Osteoblast (primary cell): Measurements from ENCODE around the gene TTYH3. TPM values are rescaled to one million over a fixed set of nuclear protein-coding genes. Genes with fewer than 3 reads are reported as not detected.

ENCODE experiments used
- DNase-seq: peaks from one replicate; pipeline ENCODE4 v3.0.0; 2011; ENCODE audit warnings: low spot score, mixed read lengths; ENCODE audit not compliant: insufficient read length; ENCODE audit errors: missing footprints
- H2AFZ ChIP-seq: 2 replicates; pipeline ENCODE4 v1.6.0; 2011; ENCODE audit warnings: mild to moderate bottlenecking, low read length
- H3K27ac ChIP-seq: 2 replicates; pipeline ENCODE4 v1.5.1; 2011; ENCODE audit warnings: mild to moderate bottlenecking, low read depth, low read length, moderate library complexity
- H3K27me3 ChIP-seq: 2 replicates; pipeline ENCODE4 v1.6.0; 2012; ENCODE audit warnings: mild to moderate bottlenecking, control low read depth, inconsistent platforms, low read length, moderate library complexity; ENCODE audit not compliant: insufficient read depth
- H3K36me3 ChIP-seq: 2 replicates; pipeline ENCODE4 v1.5.1; 2011; ENCODE audit warnings: mild to moderate bottlenecking, low read length, control low read depth, moderate library complexity; ENCODE audit not compliant: insufficient read depth
- H3K4me1 ChIP-seq: 2 replicates; pipeline ENCODE4 v1.5.1; 2011; ENCODE audit warnings: mild to moderate bottlenecking, low read length, control low read depth, moderate library complexity; ENCODE audit not compliant: insufficient read depth
- H3K4me2 ChIP-seq: 2 replicates; pipeline ENCODE4 v1.6.0; 2011; ENCODE audit warnings: mild to moderate bottlenecking, low read length; ENCODE audit not compliant: insufficient read depth
- H3K4me3 ChIP-seq: fragments of 200-600 bp; sonication (generic); 3 replicates; pipeline ENCODE4 v1.5.1; 2012; ENCODE audit warnings: mild to moderate bottlenecking, low read length, inconsistent platforms; ENCODE audit not compliant: insufficient read depth
- H3K79me2 ChIP-seq: 2 replicates; pipeline ENCODE4 v1.6.0; 2012; ENCODE audit warnings: mild to moderate bottlenecking, low read length, control low read depth, inconsistent platforms; ENCODE audit not compliant: insufficient read depth
- H3K9me3 ChIP-seq: 2 replicates; pipeline ENCODE4 v1.5.1; 2011; ENCODE audit warnings: low read depth, low read length, control low read depth
- H4K20me1 ChIP-seq: 2 replicates; pipeline ENCODE4 v1.6.0; 2012; ENCODE audit warnings: mild to moderate bottlenecking, low read length, control low read depth; ENCODE audit not compliant: insufficient read depth
- CTCF ChIP-seq: IDR thresholded peaks from 2 replicates; pipeline ENCODE4 v1.5.1; 2011; ENCODE audit warnings: mild to moderate bottlenecking, low read depth, low read length, moderate library complexity; ENCODE audit errors: extremely low read depth
- total RNA-seq: library from RNA; depleted of rRNA; stranded (reverse); fragments of >200 nt; gene quantifications from 2 replicates; pipeline ENCODE4 v1.2.3, GENCODE V29; 2012

Gene TTYH3
- total RNA-seq, 1 donor: 29.0 TPM

DNA sequence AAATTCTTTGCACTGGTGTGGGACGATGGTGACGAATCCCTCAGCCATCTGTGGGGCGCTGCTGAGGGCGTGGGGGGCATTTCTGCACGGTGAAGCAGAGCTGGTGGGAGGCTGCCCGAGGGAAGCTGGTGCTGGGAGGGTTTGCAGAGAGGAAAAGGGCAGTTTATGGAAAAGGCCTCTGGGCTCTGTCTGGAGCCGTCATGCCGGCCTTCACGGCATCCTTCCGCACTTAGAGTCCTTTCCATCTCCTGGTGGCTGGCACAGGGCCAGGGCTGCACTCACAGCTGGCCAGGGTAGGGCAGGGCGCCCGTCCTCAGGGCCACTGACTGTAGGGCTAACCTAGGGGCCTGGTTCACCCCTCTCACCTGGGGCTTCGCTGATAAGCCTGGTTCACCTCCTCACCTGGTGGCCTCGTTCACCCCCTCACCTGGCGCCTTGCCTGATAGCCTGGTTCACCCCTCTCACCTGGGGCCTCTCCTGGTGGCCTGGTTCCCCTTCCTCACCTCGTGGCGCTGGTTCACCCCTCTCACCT lies 55.6 kb downstream of the TTYH3 start:
- H2AFZ ChIP-seq: no peak overlapping the region
- no peaks in the 10 kb centered on the region for H3K36me3 ChIP-seq
- peak; percentile 95 for DNase-seq
- H3K79me2 ChIP-seq: no peaks in the 10 kb centered on the region
- H3K4me1 ChIP-seq: peaks cover 26% of the 10 kb centered on the region
- peaks cover 23% of the 10 kb centered on the region for H3K27me3 ChIP-seq
- peak overlapping the region; percentile 70 for H3K4me2 ChIP-seq
- H3K4me3 ChIP-seq: peak overlapping the region; percentile 66
- peak overlapping the region; percentile 8 for H3K27ac ChIP-seq
- H4K20me1 ChIP-seq: peaks cover 7% of the 10 kb centered on the region
- H3K9me3 ChIP-seq: no peaks in the 10 kb centered on the region
- no peak for TF ChIP-seq CTCF

DNA sequence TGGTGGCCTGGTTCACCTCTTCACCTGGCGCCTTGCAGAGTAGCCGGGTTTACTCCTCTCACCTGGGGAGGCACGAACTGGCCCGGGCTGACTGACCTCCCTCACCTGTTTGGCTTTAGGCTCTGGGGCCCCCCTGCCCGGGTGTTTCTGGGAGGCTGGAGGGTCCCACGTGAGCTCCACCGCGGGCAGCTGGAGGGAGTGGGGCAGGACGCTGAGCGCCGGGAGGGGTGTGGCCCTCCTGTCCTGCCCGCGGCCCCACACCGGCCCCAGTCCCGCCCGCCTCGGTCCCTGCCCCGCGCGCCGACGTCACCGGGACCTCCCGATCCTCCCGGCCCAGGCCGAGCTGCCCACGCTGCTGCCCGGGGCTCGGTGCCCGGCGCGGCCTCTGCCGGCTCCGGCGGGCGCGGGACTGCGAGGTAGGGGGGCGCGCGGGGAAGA lies 56.1 kb downstream of the TTYH3 start, which contains the start of gene AMZ1:
Gene AMZ1 (plus strand): TSS at position 322 of the 438 bp plus-strand sequence. CDS start 12,250 bp downstream, outside the sequence.
- Histone ChIP-seq H3K27me3 (peaks cover 23% of the 10 kb centered on the region), H3K79me2 (no peaks in the 10 kb centered on the region), H3K4me3 (peak within 1 kb of the TSS; percentile 66), H3K9me3 (no peaks in the 10 kb centered on the region), H4K20me1 (peaks cover 7% of the 10 kb centered on the region), H3K27ac (peak within 1 kb of the TSS; percentile 16), H2AFZ (peak within 1 kb of the TSS; percentile 35), H3K4me2 (peak within 1 kb of the TSS; percentile 70), H3K4me1 (peaks cover 26% of the 10 kb centered on the region), H3K36me3 (no peaks in the 10 kb centered on the region)
- DNase-seq: peak; percentile 94
- no peak for TF ChIP-seq CTCF

DNA sequence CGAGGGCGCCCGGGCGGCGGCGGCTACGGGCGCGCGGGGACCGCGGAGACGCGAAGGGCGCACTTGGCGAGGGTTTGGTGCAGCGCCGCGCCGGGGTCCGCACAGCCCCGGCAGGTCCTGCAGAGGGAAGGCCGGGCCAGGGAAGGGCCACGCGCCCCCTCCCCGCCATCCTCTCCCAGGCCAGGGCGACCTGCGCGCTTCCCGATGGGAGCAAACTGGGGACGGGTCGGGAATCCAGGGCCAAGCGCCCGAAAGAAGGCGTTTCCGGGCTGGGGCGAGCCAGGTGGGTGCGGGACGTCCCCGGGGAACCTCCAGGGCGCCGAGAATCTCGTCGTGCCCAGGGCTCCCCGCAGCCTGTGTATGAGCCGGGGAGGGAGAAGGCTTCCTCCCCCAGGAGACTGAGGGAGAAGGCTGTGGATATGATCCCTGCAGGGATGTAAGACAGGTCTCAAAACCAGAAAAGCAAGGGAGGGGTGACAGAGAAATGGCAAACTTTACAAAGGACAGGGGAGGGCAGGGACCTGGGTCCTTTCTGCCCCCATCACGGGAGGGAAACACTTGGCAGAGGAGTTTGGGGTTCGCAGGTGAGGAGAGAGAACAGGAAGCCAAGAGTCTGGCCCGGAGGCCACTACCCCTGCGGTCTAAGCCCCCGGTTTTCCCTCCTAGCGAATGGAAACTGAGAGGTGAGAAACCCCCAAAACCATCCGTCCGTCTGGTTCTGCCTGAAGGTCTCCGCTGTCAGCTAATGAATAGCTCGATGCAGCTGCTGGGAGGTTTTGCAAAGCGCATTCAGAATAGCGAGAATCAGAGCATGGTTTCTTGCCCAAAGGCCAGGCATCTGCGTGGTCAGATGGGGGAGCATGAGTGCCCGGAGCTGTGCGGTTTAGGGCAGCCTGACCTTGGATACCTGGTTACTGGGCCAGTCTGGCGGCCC lies 56.9 kb downstream of the TTYH3 start:
- Histone ChIP-seq H3K27me3 (peaks cover 23% of the 10 kb centered on the region), H3K9me3 (no peaks in the 10 kb centered on the region), H4K20me1 (peaks cover 7% of the 10 kb centered on the region), H3K4me2 (peak overlapping the region; percentile 70), H3K27ac (peak overlapping the region; percentile 16), H3K4me1 (peaks cover 26% of the 10 kb centered on the region), H2AFZ (peak overlapping the region; percentile 35), H3K4me3 (peak overlapping the region; percentile 66), H3K79me2 (no peaks in the 10 kb centered on the region), H3K36me3 (no peaks in the 10 kb centered on the region)
- DNase-seq: peak; percentile 92
- TF ChIP-seq CTCF: no peak

DNA sequence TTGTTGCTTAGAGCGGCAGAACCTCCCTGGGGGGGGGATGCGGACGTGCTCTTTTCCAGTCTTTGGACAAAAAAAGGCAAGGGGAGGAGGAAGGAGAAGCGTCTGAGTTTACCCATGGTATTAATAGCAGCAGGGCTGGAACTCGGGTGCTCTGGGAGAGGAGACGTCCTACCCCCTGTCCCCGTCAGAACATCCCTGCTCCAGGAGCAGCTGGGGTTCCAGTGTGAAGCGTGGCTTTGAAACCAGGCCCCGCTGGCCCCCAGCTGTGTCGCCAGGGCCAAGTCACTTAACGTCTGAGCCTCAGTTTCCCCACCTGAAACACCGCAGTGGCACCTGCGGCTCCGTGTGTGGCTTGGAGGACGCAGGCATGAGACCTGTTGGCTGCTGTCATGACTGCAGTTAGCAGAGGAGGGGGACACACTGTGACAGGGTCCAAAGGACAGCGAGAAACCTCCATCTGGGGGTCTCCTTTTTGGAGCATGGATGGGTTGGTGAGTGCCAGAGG lies 57.6 kb downstream of the TTYH3 start:
- H3K9me3 ChIP-seq: no peaks in the 10 kb centered on the region
- peak overlapping the region; percentile 70 for H3K4me2 ChIP-seq
- no peaks in the 10 kb centered on the region for H3K36me3 ChIP-seq
- H3K27ac ChIP-seq: peak overlapping the region; percentile 16
- peaks cover 26% of the 10 kb centered on the region for H3K4me1 ChIP-seq
- H3K4me3 ChIP-seq: peak overlapping the region; percentile 66
- H3K27me3 ChIP-seq: peaks cover 23% of the 10 kb centered on the region
- DNase-seq: peak; percentile 85
- peak overlapping the region; percentile 35 for H2AFZ ChIP-seq
- H3K79me2 ChIP-seq: no peaks in the 10 kb centered on the region
- no peak for TF ChIP-seq CTCF
- peaks cover 7% of the 10 kb centered on the region for H4K20me1 ChIP-seq
